GM12878 (cell line): ENCODE results near the gene TLNRD1. TPM values are rescaled to one million over a fixed set of nuclear protein-coding genes. Genes with fewer than 3 reads are reported as not detected.

Experiments used
- ATAC-seq: fragments of 200-7000 bp; cut with Tn5 transposase; 3 replicates; pipeline ENCODE4 v1.9.1; 2020; ENCODE audit warnings: mild to moderate bottlenecking, moderate library complexity
- BruUV-seq: library from RNA; stranded (reverse); fragments of 400-500 nt; replicated peaks from 2 replicates; lab custom pipeline; 2021; lab: Mats Ljungman, UMichigan
- CTCF ChIA-PET: fragments of 300-600 bp; sonication (Branson Sonifier 250); formaldehyde crosslinking; extraction: SDS; loops from one replicate; lab custom pipeline; 2021; ENCODE audit warnings: inconsistent platforms; lab: Yijun Ruan, JAX
- POLR2A ChIA-PET: fragments of 350-600 bp; formaldehyde crosslinking; extraction: SDS; loops from one replicate; lab custom pipeline; 2021; ENCODE audit warnings: inconsistent platforms; lab: Charles Lee
- RAD21 ChIA-PET: fragments of 300-600 bp; sonication (Branson Sonifier 250); formaldehyde crosslinking; loops from one replicate; lab custom pipeline; 2023; ENCODE audit warnings: antibody characterized with exemption; ENCODE audit not compliant: unreplicated experiment; lab: Charles Lee
- SMC1A ChIA-PET: fragments of 300-600 bp; sonication (Branson Sonifier 250); formaldehyde crosslinking; loops from one replicate; lab custom pipeline; 2023; ENCODE audit not compliant: unreplicated experiment, uncharacterized antibody; lab: Charles Lee
- DNase-seq: peaks from one replicate; pipeline ENCODE4 v3.0.0-alpha.2; 2011; ENCODE audit warnings: low read depth, low spot score
- FAIRE-seq: peaks from 3 replicates; lab custom pipeline; 2011; peaks lifted over from hg19 to GRCh38; lab: Jason Lieb, UNC
- H2AFZ ChIP-seq: 2 replicates; pipeline ENCODE4 v1.6.0; 2011; ENCODE audit warnings: low read depth, low read length, control low read depth; ENCODE audit not compliant: control insufficient read depth
- H3K27ac ChIP-seq: 2 replicates; pipeline ENCODE4 v1.5.1; 2011; ENCODE audit warnings: control low read depth; ENCODE audit not compliant: control insufficient read depth, insufficient read depth
- H3K27me3 ChIP-seq, 2 experiments: replicated peaks in 1 of 2; 2 replicates each; pipeline versions ENCODE4 v1.6.0 to v1.6.1; 2011; ENCODE audit warnings: low read length in 1 of 2; ENCODE audit not compliant: control insufficient read depth in 2 of 2, insufficient read depth in 2 of 2
- H3K36me3 ChIP-seq, 2 experiments: 2 replicates each; pipeline ENCODE4 v1.5.1; 2011; ENCODE audit warnings: low read length in 1 of 2; ENCODE audit not compliant: control insufficient read depth in 2 of 2, insufficient read depth in 2 of 2
- H3K4me1 ChIP-seq: 2 replicates; pipeline ENCODE4 v1.6.1; 2011; ENCODE audit warnings: mild to moderate bottlenecking, low read length, moderate library complexity, mixed read lengths; ENCODE audit not compliant: control insufficient read depth, insufficient read depth
- H3K4me2 ChIP-seq: 2 replicates; pipeline ENCODE4 v1.6.0; 2011; ENCODE audit warnings: control low read depth; ENCODE audit not compliant: control insufficient read depth, insufficient read depth
- H3K4me3 ChIP-seq: fragments of 200-600 bp; sonication (generic); 2 replicates; pipeline ENCODE4 v1.5.1; 2016
- H3K79me2 ChIP-seq: 2 replicates; pipeline ENCODE4 v1.6.0; 2011; ENCODE audit warnings: low read length; ENCODE audit not compliant: control insufficient read depth, insufficient read depth
- H3K9ac ChIP-seq: 2 replicates; pipeline ENCODE4 v1.8.0; 2011; ENCODE audit warnings: low read length, control low read depth, mixed read lengths; ENCODE audit not compliant: control insufficient read depth, insufficient read depth
- H3K9me3 ChIP-seq: replicated peaks from 3 replicates; pipeline ENCODE4 v1.5.1; 2011; ENCODE audit warnings: mild to moderate bottlenecking, low read length; ENCODE audit not compliant: control insufficient read depth, insufficient read depth
- H4K20me1 ChIP-seq: 2 replicates; pipeline ENCODE4 v1.6.0; 2011; ENCODE audit not compliant: control insufficient read depth, insufficient read depth
- ATF7 ChIP-seq: fragments of 450-650 bp; IDR thresholded peaks from 2 replicates; pipeline ENCODE4 v1.6.1; 2016; ENCODE audit warnings: low read depth, mild to moderate bottlenecking
- BCL11A ChIP-seq: IDR thresholded peaks from 2 replicates; pipeline ENCODE4 v1.6.1; 2011; ENCODE audit warnings: low read depth, low read length
- BMI1 ChIP-seq: fragments of 450-650 bp; IDR thresholded peaks from 2 replicates; pipeline ENCODE4 v1.6.1; 2016; ENCODE audit warnings: mild to moderate bottlenecking, moderate library complexity, borderline replicate concordance
- CREM ChIP-seq: IDR thresholded peaks from 2 replicates; pipeline ENCODE4 v1.6.1; 2014; ENCODE audit warnings: antibody characterized with exemption, low read depth
- CTCF ChIP-seq, 3 experiments: IDR thresholded peaks in 2 of 3; conservative IDR thresholded peaks in 1 of 3; 2 replicates each; pipeline ENCODE4 v1.5.1; 2011; ENCODE audit warnings: low read depth in 3 of 3, low read length in 3 of 3, mild to moderate bottlenecking in 3 of 3, control low read depth in 2 of 3, moderate library complexity in 2 of 3, inconsistent platforms in 1 of 3, mixed read lengths in 1 of 3; ENCODE audit not compliant: control insufficient read depth in 2 of 3, insufficient read depth in 1 of 3; ENCODE audit errors: extremely low read depth in 1 of 3
- E4F1 ChIP-seq: fragments of 450-650 bp; IDR thresholded peaks from 2 replicates; pipeline ENCODE4 v1.6.1; 2018; ENCODE audit warnings: borderline replicate concordance, mild to moderate bottlenecking; ENCODE audit not compliant: partially characterized antibody
- EP300 ChIP-seq, 2 experiments: fragments of 150-350 bp in 1 of 2; IDR thresholded peaks; 2 replicates each; pipeline ENCODE4 v1.6.1; 2011 to 2012; ENCODE audit warnings: low read depth in 2 of 2, low read length in 2 of 2, borderline replicate concordance in 1 of 2, improper control_type of control experiment in 1 of 2, inconsistent platforms in 1 of 2; ENCODE audit not compliant: control insufficient read depth in 1 of 2
- ETV6 ChIP-seq, 2 experiments: fragments of 450-650 bp in 1 of 2; IDR thresholded peaks in 1 of 2; conservative IDR thresholded peaks in 1 of 2; 2 replicates each; pipeline ENCODE4 v1.6.1; 2014; ENCODE audit warnings: antibody characterized with exemption in 1 of 2, borderline replicate concordance in 1 of 2, low read depth in 1 of 2, mild to moderate bottlenecking in 1 of 2, moderate library complexity in 1 of 2
- MTA2 ChIP-seq: fragments of 450-650 bp; IDR thresholded peaks from 2 replicates; pipeline ENCODE4 v1.6.1; 2016; ENCODE audit warnings: low read depth, mild to moderate bottlenecking, moderate library complexity
- MYB ChIP-seq: fragments of 150-350 bp; IDR thresholded peaks from 2 replicates; pipeline ENCODE4 v1.6.1; 2014; ENCODE audit warnings: mild to moderate bottlenecking, low read depth, low read length, borderline replicate concordance
- NFXL1 ChIP-seq: fragments of 450-650 bp; IDR thresholded peaks from 2 replicates; pipeline ENCODE4 v1.6.1; 2017; ENCODE audit warnings: antibody characterized with exemption, mild to moderate bottlenecking, borderline replicate concordance
- PML ChIP-seq: IDR thresholded peaks from 2 replicates; pipeline ENCODE4 v1.6.1; 2012; ENCODE audit warnings: low read length, inconsistent platforms
- RBBP5 ChIP-seq: fragments of 200-600 bp; sonication (generic); conservative IDR thresholded peaks from 2 replicates; pipeline ENCODE4 v1.6.1; 2016
- YBX1 ChIP-seq: fragments of 450-650 bp; IDR thresholded peaks from 2 replicates; pipeline ENCODE4 v1.6.1; 2016; ENCODE audit warnings: antibody characterized with exemption
- ZSCAN29 ChIP-seq: fragments of 450-650 bp; IDR thresholded peaks from 2 replicates; pipeline ENCODE4 v1.6.1; 2017; ENCODE audit warnings: mild to moderate bottlenecking, moderate library complexity
- WGBS: methylation state at CpG from one replicate; pipeline ENCODE4 v1.1.6; 2016; ENCODE audit warnings: low lambda C conversion rate; ENCODE audit not compliant: insufficient replicate concordance, insufficient coverage; ENCODE audit errors: missing lambda C conversion rate; 5-methylcytosine and 5-hydroxymethylcytosine counted together
- in situ Hi-C: fragments of 300-500 bp; cut with MboI; formaldehyde crosslinking; loops from 9 replicates; pipeline ENCODE4 v1.14.3; 2018; ENCODE audit warnings: mixed read lengths
- intact Hi-C: fragments of 100-400 bp; cut with micrococcal nuclease; formaldehyde crosslinking; loops from one replicate; pipeline ENCODE4 v1.14.2; 2022; ENCODE audit not compliant: unreplicated experiment
- polyA plus RNA-seq, 11 experiments: library from polyadenylated mRNA; depleted of rRNA in 4 of 11; unstranded in 6 of 11; stranded (reverse) in 5 of 11; fragments of >200 nt; fragmentation: Nextera tagmentation in 4 of 11; fragmentation: Illumina TruSeq in 1 of 11; extraction: Ambion mirVana in 4 of 11; extraction: Trizol in 1 of 11; gene quantifications; 1 replicate in 1 of 11; 2 replicates in 10 of 11; pipeline versions ENCODE4 v1.2.1 to v1.2.3, GENCODE V29; 2011 to 2016; ENCODE audit warnings: inconsistent platforms in 2 of 11, missing spikeins in 2 of 11, low read depth in 1 of 11
- total RNA-seq, 4 experiments: library from RNA; depleted of rRNA in 3 of 4; stranded (reverse); fragments of >200 nt in 3 of 4; fragmentation: Illumina TruSeq in 1 of 4; extraction: Trizol in 1 of 4; gene quantifications; 2 replicates each; pipeline versions ENCODE4 v1.2.1 to v1.2.3, GENCODE V29; 2013 to 2021
- TF ChIP-seq, protein P1 (sequence below): fragments of 450-650 bp; IDR thresholded peaks from 2 replicates; pipeline ENCODE4 v1.6.1; 2014; ENCODE audit warnings: mild to moderate bottlenecking
- TF ChIP-seq, protein P2 (sequence below): IDR thresholded peaks from 2 replicates; pipeline ENCODE4 v1.6.1; 2012; ENCODE audit warnings: low read depth, low read length, improper control_type of control experiment

Gene TLNRD1
- total and polyA plus RNA-seq, 10 of the 15 experiments (the other 5 are each of a cell fraction or from before 2014, with no cell fraction given) = 2.5 to 44.8 (median 9.1) TPM

DNA sequence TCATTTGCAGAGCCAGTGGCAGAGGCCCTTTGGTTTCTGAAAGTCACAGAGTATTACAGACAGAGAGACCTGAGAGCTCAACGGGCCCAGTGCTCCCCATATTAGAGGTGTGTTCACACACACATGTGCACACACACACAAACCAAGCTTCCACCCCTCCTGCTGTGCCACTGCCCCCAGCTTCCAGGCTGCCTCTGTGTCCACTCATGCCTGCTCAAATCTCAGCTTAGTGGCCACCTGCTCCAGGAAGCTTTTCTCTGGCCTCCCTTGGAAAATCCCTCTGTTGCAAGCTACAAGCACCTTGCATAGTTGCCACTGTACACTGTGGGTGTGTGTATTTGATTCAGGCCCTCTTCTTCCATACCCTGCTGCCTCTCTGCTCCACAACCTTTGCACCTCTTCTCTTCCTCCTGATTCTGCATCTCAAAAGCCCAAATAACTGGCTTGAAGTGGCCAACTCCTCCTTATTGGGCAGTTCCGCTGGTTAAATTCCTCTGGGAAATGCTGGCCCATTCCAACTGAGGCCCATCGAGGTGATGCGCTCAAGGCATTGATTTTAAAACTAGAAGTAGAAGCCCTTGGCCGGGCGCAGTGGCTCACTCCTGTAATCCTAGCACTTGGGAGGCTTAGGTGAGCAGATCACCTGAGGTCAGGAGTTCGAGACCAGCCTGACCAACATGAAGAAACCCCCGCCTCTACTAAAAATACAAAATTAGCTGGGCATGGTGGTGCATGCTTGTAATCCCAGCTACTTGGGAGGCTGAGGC, 34.1 kb upstream of the TLNRD1 start:
- Histone ChIP-seq H3K27me3 (no peaks in the 10 kb centered on the region), H3K4me2 (no peak overlapping the region), H3K36me3 (no peaks in the 10 kb centered on the region; a peak in 1 of 4 replicates), H3K9ac (no peak overlapping the region), H3K4me3 (no peak overlapping the region), H3K4me1 (no peaks in the 10 kb centered on the region), H2AFZ (no peak overlapping the region), H3K9me3 (no peaks in the 10 kb centered on the region), H3K27ac (no peak overlapping the region), H4K20me1 (no peaks in the 10 kb centered on the region), H3K79me2 (no peaks in the 10 kb centered on the region)
- POLR2A ChIA-PET = no interaction called here
- intact Hi-C loops (no loop called here), in situ Hi-C loops (no loop called here)
- RAD21 ChIA-PET = interaction anchor here (1.0 to 2.2 kb wide), 2 partner anchors 9 to 183 kb away, joined by 3 to 8 read pairs; no protein-coding TSS in a partner anchor
- no peak for ATAC-seq
- SMC1A ChIA-PET = interaction anchor here (0.8 kb wide), 1 partner anchor 191 kb away, joined by 4 read pairs; no protein-coding TSS in a partner anchor
- BruUV-seq = no TSS peak
- 97% methylated on average over 8 of the region's 8 CpGs for WGBS
- DNase-seq = no peak
- CTCF ChIA-PET = interaction anchor here (0.6 to 4.1 kb wide), 5 partner anchors 9 to 401 kb away, joined by 3 to 28 read pairs (median 3); no protein-coding TSS in a partner anchor
- no peak for FAIRE-seq
- no peak for TF ChIP-seq NFXL1
- no peak for TF ChIP-seq E4F1
- no peak for TF ChIP-seq ZSCAN29
- no peak for TF ChIP-seq BMI1
- no peak for TF ChIP-seq YBX1
- no peak for TF ChIP-seq PML
- no peak for TF ChIP-seq MYB
- no peak for TF ChIP-seq ATF7
- no peak for TF ChIP-seq BCL11A
- TF ChIP-seq MTA2 = no peak
- TF ChIP-seq EP300 (IDR thresholded peaks at IDR 0.05; ENCODE audit: borderline replicate concordance in 1 of 2, control insufficient read depth in 1 of 2, low read depth in 2 of 2, low read length in 2 of 2) = no peak
- no peak for TF ChIP-seq ETV6 (conservative IDR thresholded peaks at IDR 0.05 in 1 of 2, IDR thresholded peaks at IDR 0.05 in 1 of 2; ENCODE audit: borderline replicate concordance in 1 of 2, low read depth in 1 of 2)
- TF ChIP-seq CREM = no peak
- TF ChIP-seq RBBP5 = no peak
- TF ChIP-seq, protein P1, sequence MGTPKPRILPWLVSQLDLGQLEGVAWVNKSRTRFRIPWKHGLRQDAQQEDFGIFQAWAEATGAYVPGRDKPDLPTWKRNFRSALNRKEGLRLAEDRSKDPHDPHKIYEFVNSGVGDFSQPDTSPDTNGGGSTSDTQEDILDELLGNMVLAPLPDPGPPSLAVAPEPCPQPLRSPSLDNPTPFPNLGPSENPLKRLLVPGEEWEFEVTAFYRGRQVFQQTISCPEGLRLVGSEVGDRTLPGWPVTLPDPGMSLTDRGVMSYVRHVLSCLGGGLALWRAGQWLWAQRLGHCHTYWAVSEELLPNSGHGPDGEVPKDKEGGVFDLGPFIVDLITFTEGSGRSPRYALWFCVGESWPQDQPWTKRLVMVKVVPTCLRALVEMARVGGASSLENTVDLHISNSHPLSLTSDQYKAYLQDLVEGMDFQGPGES = no peak
- no peak for TF ChIP-seq CTCF (IDR thresholded peaks at IDR 0.05 in 2 of 3, conservative IDR thresholded peaks at IDR 0.05 in 1 of 3; ENCODE audit: control insufficient read depth in 2 of 3, extremely low read depth in 1 of 3, insufficient read depth in 1 of 3, low read depth in 3 of 3, low read length in 3 of 3)
- TF ChIP-seq, protein P2, sequence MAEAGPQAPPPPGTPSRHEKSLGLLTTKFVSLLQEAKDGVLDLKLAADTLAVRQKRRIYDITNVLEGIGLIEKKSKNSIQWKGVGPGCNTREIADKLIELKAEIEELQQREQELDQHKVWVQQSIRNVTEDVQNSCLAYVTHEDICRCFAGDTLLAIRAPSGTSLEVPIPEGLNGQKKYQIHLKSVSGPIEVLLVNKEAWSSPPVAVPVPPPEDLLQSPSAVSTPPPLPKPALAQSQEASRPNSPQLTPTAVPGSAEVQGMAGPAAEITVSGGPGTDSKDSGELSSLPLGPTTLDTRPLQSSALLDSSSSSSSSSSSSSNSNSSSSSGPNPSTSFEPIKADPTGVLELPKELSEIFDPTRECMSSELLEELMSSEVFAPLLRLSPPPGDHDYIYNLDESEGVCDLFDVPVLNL = no peak
